ENCODE results near the gene HPCAL1. TPM values are rescaled to one million over a fixed set of nuclear protein-coding genes. Genes with fewer than 3 reads are reported as not detected.

HPCAL1 gene
- polyA plus RNA-seq, 1 donor from 2014 or later: 63.4 TPM

DNA sequence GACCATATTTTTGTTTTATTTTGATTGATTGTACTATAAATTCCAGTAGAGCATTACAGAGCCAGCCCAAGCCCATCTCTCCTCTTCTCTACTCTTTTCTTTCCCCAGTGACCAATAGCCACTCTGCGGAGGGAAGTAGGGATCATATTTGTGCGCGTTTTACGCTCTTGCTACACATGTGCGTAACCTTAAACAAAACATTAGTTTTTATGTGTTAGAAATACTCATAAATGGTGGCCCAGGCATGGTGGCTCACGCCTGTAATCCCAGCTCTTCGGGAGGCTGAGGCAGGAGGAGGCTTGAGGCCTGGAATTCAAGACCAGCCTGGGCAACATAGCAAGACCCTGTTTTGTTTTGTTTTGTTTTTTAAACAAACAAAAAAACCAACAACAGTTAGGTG lies 31.3 kb downstream of the HPCAL1 start (continued):
- TF ChIP-seq, protein P1, sequence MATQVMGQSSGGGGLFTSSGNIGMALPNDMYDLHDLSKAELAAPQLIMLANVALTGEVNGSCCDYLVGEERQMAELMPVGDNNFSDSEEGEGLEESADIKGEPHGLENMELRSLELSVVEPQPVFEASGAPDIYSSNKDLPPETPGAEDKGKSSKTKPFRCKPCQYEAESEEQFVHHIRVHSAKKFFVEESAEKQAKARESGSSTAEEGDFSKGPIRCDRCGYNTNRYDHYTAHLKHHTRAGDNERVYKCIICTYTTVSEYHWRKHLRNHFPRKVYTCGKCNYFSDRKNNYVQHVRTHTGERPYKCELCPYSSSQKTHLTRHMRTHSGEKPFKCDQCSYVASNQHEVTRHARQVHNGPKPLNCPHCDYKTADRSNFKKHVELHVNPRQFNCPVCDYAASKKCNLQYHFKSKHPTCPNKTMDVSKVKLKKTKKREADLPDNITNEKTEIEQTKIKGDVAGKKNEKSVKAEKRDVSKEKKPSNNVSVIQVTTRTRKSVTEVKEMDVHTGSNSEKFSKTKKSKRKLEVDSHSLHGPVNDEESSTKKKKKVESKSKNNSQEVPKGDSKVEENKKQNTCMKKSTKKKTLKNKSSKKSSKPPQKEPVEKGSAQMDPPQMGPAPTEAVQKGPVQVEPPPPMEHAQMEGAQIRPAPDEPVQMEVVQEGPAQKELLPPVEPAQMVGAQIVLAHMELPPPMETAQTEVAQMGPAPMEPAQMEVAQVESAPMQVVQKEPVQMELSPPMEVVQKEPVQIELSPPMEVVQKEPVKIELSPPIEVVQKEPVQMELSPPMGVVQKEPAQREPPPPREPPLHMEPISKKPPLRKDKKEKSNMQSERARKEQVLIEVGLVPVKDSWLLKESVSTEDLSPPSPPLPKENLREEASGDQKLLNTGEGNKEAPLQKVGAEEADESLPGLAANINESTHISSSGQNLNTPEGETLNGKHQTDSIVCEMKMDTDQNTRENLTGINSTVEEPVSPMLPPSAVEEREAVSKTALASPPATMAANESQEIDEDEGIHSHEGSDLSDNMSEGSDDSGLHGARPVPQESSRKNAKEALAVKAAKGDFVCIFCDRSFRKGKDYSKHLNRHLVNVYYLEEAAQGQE (IDR thresholded peaks at IDR 0.05; ENCODE audit: borderline replicate concordance): no peak
- TF ChIP-seq TAF1 (IDR thresholded peaks at IDR 0.05; ENCODE audit: low read depth) (no peak), SMC3 (conservative IDR thresholded peaks at IDR 0.05; ENCODE audit: poor library complexity) (no peak)

DNA sequence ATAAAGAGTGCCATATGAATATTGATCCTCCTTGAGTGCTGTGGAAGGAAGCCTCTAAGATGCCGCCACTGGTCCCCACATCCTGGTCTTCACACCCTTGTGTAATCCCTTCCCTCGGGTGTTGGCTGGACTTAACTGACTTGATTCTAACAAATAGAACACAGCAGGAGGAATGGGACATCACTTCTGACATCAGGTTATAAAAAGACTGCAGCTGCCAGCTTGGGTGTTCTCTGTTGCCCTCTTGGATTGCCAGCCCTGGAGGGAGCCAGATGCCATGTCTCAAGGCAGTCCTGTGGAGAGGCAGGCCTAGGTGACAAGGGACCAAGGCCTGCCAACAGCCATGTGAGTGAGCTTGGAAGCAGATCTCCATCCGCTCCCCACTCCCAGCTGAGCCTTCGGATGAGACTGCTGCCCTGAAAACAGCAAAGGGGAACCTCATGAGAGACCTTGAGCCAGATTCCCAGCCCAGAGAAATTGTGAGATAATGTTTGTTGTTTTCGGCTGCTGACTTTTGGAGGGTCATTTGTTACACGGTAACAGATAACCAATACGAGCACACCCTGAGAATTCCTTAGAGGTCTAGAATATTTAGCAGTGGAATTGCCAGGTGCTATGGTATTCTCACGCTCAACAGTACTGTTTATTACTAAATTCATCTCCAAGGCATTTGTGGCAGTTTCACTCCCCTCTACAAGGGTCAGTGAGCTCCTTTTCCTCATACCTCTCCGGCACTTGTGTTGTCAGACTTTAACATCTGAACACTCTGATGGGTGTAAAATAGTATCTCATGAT lies 32.5 kb downstream of the HPCAL1 start:
- H3F3A ChIP-seq (ENCODE audit: insufficient read depth, low read length, poor library complexity, severe bottlenecking): no peaks in the 10 kb centered on the region
- H3K27ac ChIP-seq (ENCODE audit: low read length): no peak overlapping the region
- H3K9me3 ChIP-seq (ENCODE audit: low read length): no peaks in the 10 kb centered on the region
- no peaks in the 10 kb centered on the region for H4K20me1 ChIP-seq (ENCODE audit: insufficient read depth)
- TF ChIP-seq, protein P2, sequence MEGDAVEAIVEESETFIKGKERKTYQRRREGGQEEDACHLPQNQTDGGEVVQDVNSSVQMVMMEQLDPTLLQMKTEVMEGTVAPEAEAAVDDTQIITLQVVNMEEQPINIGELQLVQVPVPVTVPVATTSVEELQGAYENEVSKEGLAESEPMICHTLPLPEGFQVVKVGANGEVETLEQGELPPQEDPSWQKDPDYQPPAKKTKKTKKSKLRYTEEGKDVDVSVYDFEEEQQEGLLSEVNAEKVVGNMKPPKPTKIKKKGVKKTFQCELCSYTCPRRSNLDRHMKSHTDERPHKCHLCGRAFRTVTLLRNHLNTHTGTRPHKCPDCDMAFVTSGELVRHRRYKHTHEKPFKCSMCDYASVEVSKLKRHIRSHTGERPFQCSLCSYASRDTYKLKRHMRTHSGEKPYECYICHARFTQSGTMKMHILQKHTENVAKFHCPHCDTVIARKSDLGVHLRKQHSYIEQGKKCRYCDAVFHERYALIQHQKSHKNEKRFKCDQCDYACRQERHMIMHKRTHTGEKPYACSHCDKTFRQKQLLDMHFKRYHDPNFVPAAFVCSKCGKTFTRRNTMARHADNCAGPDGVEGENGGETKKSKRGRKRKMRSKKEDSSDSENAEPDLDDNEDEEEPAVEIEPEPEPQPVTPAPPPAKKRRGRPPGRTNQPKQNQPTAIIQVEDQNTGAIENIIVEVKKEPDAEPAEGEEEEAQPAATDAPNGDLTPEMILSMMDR (IDR thresholded peaks at IDR 0.05; ENCODE audit: poor library complexity, severe bottlenecking): no peak
- no peak for TF ChIP-seq TAF1 (IDR thresholded peaks at IDR 0.05; ENCODE audit: low read depth)
- TF ChIP-seq EP300 (conservative IDR thresholded peaks at IDR 0.05; ENCODE audit: poor library complexity, severe bottlenecking): no peak
- TF ChIP-seq SMC3 (conservative IDR thresholded peaks at IDR 0.05; ENCODE audit: poor library complexity): no peak
- no peak for TF ChIP-seq EZH2 (IDR thresholded peaks at IDR 0.05; ENCODE audit: borderline replicate concordance, insufficient read depth, low read length, poor library complexity, severe bottlenecking)
- TF ChIP-seq, protein P1 (IDR thresholded peaks at IDR 0.05; ENCODE audit: borderline replicate concordance): no peak
- no peak for TF ChIP-seq RAD21 (conservative IDR thresholded peaks at IDR 0.05)
- TF ChIP-seq MXI1 (conservative IDR thresholded peaks at IDR 0.05; ENCODE audit: poor library complexity, severe bottlenecking): no peak
- no peak for TF ChIP-seq POLR2AphosphoS5 (IDR thresholded peaks at IDR 0.05)
- H3K4me3 ChIP-seq (ENCODE audit: low read length): no peak overlapping the region
- H3K9ac ChIP-seq (ENCODE audit: low read length): no peak overlapping the region
- no peak overlapping the region for H2AFZ ChIP-seq (ENCODE audit: low read depth, low read length)
- no peaks in the 10 kb centered on the region for H3K79me2 ChIP-seq (replicated peaks; ENCODE audit: insufficient read depth, low read length)
- no peaks in the 10 kb centered on the region for H3K9me2 ChIP-seq (ENCODE audit: insufficient read depth, low read length)
- no peaks in the 10 kb centered on the region for H3K36me3 ChIP-seq (ENCODE audit: insufficient read depth, low read length)
- no peaks in the 10 kb centered on the region for H3K27me3 ChIP-seq (ENCODE audit: insufficient read depth, low read depth, low read length)
- H3K4me2 ChIP-seq (ENCODE audit: low read length): no peak overlapping the region
